HG03097 (cell line): ENCODE data around the gene CCDC137.
"Not testable (repeated sequence)": the region's sequence is repeated elsewhere in the genome, so short reads cannot be mapped to it uniquely, and the experiment has no call there.

ENCODE experiments used
- ATAC-seq: cut with Tn5 transposase; IDR thresholded peaks from one replicate; pipeline ENCODE4 v1.9.1; 2021; ENCODE audit not compliant: unreplicated experiment, low FRiP score

CCDC137 gene, protein sequence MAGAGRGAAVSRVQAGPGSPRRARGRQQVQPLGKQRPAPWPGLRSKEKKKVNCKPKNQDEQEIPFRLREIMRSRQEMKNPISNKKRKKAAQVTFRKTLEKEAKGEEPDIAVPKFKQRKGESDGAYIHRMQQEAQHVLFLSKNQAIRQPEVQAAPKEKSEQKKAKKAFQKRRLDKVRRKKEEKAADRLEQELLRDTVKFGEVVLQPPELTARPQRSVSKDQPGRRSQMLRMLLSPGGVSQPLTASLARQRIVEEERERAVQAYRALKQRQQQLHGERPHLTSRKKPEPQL

DNA sequence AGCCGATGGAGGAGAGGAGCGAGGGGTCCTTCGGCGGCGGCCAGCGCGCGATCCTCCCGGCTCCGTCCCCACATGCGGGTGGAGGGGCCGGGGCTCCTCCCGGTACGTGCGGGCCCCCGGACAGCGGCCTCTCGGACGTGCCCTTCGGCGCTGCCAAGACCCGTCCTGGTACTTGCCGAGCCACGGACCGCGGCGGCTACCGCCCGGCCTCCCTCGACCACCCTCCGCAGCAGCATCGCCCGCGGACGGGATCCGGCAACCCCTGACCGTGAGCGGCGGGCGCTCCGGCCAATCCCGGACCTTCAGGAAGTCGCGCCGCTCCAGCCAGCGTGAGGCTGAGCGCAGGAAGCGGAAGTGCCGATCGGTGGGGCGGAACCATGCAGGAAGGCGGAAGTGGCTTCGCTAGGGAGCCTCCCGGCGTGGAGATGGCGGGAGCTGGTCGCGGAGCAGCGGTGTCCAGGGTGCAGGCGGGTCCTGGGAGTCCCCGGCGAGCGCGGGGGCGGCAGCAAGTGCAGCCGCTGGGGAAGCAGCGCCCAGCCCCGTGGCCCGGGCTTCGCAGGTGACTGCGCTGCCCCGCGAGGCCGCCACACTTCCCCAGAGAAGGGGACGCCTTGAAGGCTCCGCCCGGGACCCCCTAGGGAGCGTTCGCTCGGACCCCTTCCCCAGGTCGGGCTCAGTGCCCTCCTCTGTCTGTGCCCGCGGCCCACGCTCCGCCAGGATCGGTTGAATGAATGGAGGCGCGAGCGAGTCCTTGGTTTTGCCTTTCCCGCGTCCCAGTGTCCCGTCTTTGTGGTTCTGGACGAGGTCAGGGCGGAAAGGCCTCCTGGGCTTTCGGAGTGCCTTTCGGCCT is at the start of gene CCDC137, which contains the start of gene OXLD1:
TSS of gene CCDC137 (plus strand) at position 396 of the 850 bp plus-strand sequence. CDS start at position 426, 30 bp downstream.
TSS of gene OXLD1 (minus strand) at position 264 of the 850 bp plus-strand sequence. CDS start at position 236, 28 bp downstream.
- ATAC-seq = peak; percentile 83

DNA sequence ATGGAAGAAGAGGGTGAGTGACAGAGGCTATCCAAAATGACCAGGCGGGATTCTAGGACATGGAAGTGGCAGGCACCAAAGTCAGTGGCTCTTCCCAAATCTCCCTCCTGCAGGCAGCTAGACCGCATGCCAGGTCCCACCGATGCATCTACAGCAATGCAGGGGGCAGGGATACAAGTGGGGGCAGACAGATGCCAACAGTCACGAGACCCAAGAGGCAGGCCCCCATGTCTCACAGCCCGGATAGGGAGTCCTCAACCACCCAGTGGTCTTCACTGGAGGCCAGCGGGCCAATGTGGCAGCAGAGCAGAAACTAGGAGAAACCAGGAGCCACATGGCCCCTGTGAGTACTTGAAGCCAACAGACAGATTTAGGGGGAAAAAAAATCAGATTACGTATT is 49.7 kb upstream of the CCDC137 start:
- no peak for ATAC-seq

DNA sequence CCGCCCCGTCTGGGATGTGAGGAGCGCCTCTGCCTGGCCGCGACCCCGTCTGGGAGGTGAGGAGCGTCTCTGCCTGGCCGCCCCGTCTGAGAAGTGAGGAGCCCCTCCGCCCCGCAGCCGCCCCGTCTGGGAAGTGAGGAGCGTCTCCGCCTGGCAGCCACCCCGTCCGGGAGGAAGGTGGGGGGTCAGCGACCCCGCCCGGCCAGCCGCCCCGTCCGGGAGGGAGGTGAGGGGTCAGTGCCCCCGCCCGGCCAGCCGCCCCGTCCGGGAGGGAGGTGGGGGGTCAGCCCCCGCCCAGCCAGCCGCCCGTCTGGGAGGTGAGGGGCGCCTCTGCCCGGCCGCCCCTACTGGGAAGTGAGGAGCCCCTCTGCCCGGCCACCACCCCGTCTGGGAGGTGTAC is 48.2 kb upstream of the CCDC137 start:
- not testable (repeated sequence) for ATAC-seq

DNA sequence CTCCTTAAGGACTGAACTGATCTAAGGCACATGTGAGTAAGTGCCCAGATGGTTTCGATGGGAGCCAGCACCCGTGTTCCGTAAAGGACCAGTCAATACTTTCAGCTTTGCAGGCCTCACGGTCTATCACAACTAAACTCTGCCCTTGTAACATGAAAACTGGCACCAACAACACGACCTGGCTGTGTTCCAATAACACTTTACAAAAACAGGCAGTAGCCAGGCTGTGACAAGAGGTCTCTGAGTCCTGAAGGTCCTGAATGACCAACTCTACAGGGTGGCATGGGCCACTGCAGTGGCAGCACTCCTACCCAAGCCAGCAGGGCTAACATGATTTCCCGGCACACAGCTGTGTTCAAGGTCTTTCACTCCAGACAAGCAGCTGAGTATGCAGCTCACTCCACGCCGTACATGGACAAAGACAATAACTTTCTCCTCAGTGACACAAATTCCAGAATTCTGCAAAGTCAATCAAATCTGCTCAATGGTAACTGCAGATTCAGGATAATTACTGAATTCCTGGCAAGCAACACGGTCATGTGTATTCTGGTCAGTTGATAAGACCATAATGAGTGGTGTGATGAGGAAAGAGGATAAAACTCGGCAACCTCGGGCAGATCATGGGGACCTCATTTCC is 44.9 kb upstream of the CCDC137 start:
- ATAC-seq = no peak

DNA sequence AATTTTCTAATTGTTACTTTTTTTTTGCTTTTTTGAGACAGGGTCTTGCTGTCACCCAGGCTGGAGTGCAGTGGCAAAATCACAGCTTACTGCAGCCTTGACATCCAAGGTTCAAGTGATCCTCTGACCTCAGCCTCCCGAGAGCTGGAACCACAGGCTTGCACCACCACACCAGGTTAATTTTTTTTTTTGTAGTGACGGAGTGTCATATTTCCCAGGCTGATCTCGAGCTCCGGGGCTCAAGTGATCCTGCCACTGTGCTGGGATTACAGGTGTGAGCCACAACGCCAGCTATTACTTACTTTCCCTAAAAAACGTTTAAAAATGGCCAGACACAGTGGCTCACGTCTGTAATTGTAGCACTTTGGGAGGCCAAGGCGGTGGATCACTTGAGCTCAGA is 36.3 kb upstream of the CCDC137 start:
- ATAC-seq = no peak

DNA sequence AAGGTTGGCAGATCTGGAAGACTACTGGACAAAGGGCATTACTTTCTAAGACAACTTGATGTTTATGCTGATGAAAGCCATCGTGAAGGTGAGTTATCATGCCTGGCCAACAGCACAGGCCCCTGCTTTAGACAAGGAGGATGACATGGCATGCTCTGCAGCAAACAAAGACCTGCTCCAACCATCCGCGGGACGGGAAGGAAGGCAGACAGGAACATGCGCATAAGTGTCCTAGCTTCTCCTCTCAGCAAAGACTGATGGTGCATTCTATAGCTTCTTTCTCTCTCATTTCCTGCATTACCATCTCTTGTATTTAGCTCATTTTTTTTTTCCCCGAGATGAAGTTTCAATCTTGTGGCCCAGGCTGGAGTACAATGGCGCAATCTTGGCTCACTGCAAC is 35.1 kb upstream of the CCDC137 start:
- no peak for ATAC-seq

DNA sequence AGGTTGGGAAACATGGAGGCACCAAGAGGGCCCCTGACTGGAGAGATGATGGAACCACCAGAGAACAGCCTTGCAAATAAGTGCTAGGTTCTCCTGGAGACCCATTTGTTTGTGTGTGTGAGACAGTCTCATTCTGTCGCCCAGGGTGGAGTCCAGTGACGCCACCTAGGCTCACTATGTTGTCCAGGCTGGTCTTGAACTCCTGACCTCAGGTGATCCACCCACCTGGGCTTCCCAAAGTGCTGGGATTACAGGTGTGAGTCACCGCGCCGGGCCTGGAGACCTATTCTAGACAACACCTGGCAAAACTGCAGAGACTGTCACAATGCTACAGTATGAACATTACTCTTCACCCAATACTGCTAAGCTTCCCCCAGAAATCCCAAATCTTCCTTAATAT is 31.1 kb upstream of the CCDC137 start:
- ATAC-seq = no peak

DNA sequence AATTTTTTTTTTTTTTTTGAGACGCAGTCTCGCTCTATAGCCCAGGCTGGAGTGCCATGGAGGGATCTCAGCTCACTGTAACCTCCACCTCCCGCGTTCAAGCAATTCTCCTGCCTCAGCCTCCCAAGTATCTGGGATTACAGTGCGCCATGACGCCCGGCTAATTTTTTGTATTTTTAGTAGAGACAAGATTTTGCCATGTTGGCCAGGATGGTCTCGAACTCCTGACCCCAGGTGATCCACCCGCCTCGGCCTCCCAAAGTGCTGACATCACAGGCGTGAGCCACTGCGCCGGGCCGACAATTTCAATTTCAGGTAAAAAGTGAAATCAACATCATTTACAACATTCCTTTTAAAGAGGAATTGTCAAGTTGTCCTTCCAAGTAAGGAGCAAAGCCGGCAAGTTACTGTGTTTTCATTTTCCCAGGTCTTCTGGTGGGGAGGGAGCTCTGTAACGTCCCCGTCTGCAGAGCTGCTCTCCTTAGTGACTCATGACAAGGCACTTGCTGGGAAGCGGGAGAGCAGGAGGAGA is 30.5 kb upstream of the CCDC137 start:
- peak; percentile 8 for ATAC-seq

DNA sequence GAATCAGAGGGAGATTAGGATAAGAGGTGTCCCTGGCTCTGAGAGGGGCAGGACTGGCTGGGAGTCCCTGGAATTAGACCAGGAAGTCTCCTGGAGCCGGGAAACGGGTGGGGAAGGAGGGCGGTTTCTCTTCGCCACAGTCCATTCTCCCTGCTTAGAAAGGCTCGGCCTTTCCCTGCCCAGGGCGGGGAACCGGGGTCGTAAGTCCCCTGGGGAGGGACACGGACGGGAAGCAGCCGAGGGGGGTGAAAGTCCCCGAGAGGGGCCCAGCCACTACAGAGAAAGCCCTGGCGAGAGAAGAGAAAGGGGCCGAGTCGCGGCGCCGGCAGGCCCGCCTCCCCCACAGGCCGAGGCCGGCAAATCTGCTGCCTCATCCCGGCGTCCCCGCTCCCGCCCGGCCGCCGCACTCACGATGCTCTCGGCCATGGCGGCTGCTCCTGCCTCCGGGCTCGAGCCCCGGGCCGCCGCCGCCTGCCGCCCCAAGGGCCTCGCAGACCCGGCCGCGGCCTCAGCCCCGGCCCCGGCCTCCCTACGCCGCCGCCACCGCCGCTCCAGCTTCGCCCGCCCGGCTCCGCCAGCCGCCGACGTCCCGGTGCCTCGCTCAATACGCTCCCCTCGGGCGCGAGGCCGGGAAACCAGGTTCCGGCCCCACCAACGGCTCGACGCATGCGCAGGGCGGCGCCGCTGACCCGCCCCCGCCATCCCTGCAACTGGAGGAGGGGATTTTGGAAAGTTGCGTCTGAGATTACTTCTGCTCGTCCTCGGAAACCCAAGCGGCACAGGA is 29.8 kb upstream of the CCDC137 start, which contains the start of the genes NPLOC4 and TSPAN10:
TSS of gene NPLOC4 (minus strand) at position 608 of the 784 bp plus-strand sequence. CDS start at position 426, 182 bp downstream.
TSS of gene TSPAN10 (plus strand) at position 692 of the 784 bp plus-strand sequence. CDS start 5,217 bp downstream, outside the sequence.
- ATAC-seq = peak; percentile 90

DNA sequence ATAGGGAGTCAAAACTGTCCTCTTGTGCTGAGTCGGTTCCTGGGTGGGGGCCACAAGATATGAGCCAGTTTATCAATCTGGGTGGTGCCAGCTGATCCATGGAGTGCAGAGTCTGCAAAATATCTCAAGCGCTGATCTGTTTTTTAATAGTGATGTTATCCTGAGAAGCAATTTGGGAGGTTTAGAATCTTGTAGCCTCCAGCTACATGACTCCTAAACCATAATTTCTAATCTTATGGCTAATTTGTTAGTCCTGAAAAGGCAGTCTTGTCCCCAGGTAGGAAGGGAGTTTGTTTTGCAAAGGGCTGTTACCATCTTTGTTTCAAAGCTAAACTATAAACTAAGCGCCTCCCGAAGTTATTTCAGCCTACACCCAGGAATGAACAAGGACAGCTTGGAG is 27.9 kb upstream of the CCDC137 start:
- ATAC-seq = no peak

DNA sequence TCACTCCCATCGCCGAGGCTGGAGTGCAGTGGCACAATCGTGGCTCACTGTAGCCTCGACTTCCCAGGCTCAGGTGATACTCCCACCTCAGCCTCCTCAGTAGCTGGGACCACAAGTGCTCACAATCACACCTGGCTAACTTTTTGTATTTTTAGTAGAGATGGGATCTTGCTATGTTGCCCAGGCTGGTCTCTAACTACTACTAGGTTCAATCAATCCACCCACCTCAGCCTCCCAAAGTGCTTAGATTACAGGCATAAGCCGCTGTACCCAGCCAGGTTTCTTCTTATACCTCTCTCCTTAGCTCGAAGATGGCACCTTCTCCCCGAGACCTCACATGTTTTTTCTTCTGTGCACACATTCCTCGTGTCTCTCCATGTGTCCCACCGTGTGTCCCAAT is 26.5 kb upstream of the CCDC137 start:
- ATAC-seq = no peak

DNA sequence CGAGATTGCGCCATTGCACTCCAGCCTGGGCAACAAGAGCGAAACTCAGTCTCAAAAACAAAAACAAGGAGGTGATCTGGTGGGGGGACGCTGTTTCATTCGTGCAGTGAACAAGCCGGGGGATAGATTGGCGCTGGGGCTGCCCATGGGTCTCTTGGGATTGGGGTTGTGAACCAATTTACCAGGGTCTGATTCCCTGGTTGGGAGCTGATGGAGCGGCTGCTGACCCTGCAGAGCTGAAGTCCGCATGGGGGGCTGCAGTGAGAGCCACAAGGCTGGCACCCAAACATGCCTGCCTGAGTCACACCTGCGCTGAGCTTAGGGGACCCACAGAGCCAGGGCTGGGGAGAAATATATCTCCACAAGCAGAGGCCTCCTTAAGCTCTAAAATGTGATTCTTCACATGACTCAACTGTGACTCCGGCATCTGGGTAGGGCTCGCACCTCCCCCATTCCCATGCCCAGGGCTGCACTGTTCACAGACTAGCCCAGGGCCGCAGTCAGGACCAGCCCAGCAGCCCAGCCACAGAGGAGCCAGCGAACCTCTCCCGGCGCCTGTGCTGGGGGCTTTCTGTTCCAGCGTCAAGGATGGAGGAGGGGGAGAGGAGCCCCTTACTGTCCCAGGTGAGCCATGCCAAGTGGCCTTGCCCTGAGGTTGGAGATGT is 24.6 kb upstream of the CCDC137 start:
- no peak for ATAC-seq

DNA sequence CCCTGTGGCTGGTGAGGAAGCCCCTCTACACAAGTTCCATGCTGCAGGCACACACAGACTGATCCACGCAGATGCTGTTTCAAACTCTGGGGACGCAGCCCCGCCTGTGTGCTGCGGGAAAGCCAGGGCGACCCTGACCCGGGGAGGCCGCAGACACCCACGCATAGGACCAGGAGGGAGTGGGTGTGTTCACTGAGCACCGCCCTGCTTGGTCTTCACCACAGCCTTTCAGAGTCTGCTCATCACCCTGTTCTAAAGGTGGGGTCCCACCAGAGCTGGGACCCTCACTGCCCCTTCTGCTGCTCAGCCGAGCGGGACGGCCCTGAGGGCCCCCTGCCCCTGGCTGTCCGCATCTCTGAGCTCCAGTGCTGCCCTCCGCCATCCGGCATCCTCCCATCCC is 22.0 kb upstream of the CCDC137 start:
- no peak for ATAC-seq

DNA sequence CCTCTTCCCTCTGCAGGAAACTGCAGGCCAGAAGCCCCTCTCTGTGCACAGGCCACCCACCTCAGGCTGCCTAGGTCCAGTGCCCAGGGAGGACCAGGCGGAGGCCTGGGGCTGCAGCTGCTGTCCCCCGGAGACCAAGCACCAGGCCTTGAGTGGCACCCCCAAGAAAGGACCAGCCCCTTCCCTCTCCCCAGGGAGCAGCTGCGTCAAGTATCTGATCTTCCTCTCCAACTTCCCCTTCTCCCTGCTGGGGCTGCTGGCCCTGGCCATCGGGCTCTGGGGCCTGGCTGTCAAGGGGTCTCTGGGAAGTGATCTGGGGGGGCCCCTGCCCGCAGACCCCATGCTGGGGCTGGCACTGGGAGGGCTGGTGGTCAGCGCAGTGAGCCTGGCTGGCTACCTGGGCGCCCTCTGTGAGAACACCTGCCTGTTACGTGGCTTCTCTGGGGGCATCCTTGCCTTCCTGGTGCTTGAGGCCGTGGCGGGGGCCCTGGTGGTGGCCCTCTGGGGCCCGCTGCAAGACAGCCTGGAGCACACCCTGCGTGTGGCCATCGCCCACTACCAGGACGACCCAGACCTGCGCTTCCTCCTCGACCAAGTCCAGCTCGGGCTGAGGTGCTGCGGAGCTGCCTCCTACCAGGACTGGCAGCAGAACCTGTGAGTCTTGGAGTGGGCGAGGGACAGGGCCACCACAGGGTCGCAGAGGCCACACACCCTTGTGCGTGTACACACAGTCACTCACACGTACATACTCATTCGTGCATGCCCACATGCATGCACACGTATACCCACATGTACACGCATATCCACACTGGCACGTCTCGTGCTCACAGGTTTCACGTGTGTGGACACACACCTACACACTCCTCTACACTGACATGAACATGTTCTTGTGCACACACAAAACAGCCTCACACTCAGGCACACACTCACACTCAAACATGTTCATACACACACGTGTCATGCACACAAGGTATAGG is 21.3 kb upstream of the CCDC137 start:
- ATAC-seq = no peak

DNA sequence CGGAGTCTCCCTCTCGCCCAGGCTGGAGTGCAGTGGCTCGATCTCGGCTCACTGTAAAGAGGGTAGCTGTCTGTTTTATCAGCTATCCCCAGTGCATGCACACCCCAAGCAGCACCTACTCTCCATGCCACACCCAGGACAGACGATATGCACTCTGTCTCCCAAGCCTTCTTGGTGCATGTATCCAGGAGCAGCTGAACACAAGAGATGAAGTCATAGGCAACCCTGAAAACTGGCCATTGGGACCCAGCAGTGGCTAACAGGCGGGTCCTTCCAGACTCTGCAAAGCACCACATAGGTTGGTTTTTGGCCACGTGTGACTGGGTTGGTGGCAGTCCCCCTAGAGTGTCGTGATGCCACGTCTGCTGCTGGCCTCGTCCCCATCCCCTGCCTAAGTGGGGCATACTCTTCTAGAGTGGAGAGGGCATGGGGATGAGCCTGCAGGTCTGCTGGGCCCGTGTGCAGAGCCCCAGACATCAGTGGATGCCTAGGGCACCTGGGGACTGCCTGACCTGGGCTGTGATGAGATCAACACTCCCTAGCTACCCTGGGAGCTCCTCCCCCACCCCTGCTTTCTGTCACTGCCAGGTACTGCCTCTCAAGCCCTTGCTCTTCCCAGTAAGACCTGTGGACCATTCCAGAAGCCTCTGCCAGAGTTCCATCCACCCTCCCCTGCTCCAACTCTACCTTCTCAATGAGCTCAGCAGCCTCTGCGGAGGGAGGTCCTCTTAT is 19.5 kb upstream of the CCDC137 start:
- no peak for ATAC-seq

DNA sequence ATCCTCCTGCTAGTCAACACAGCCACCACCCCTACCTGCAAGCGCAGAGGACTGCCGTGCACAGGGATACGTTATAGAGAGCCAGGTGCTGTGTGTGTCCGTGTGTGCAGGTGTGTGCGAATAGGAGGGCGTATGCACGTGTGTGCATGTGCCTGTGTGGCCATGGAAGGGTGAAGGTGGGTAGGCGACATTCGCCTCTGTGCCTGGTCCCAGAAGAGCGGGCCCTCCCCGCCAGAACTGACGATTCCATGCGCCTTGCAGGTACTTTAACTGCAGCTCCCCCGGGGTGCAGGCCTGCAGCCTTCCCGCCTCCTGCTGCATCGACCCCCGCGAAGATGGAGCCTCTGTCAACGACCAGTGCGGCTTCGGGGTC is 18.9 kb upstream of the CCDC137 start:
- no peak for ATAC-seq

DNA sequence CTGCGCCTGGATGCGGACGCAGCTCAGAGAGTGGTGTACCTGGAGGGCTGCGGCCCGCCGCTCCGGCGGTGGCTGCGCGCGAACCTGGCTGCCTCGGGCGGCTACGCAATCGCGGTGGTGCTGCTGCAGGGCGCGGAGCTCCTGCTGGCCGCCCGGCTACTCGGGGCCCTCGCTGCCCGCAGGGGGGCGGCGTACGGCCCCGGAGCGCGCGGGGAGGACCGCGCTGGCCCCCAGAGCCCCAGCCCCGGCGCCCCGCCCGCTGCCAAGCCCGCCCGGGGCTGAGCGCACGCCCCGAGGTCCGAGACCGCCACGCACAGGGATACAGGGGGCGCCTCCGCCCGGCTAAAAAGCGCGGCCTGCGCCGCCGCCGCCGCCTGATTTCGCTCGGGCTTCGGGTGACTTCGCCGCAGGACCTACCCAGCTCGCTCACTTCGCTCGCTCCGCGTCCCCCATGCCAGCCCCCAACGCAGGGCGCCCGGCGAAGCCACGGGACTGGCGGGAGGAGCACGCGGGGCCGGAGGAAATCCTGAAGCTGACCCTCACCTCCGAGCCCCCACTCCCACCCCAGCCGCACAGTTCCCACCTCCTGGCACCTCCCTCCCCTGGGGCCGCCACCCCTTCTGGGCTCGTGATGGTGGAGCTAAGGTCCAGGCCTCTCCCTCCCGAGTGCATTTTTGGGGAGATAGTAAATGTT is 18.4 kb upstream of the CCDC137 start:
- no peak for ATAC-seq
